AG04450 (cell line): ENCODE results near the gene PRRT2. TPM values are rescaled to one million over a fixed set of nuclear protein-coding genes. Genes with fewer than 3 reads are reported as not detected.

Experiments used
- CTCF ChIA-PET: fragments of 300-600, 350-600 bp; formaldehyde crosslinking; extraction: SDS; loops from one replicate; lab custom pipeline; 2022; ENCODE audit warnings: antibody characterized with exemption, inconsistent platforms; lab: Charles Lee
- POLR2A ChIA-PET: fragments of 350-600 bp; formaldehyde crosslinking; extraction: SDS; loops from one replicate; lab custom pipeline; 2021; ENCODE audit warnings: antibody characterized with exemption, inconsistent platforms; lab: Yijun Ruan, JAX
- DNase-seq: peaks from one replicate; pipeline ENCODE4 v3.0.0-alpha.2; 2011; ENCODE audit warnings: low read depth, low spot score
- H3K27ac ChIP-seq: one replicate; pipeline ENCODE4 v1.5.1; 2012; ENCODE audit warnings: low read depth, low read length, control low read depth
- H3K27me3 ChIP-seq: one replicate; pipeline ENCODE4 v1.6.0; 2012; ENCODE audit warnings: low read length; ENCODE audit not compliant: control insufficient read depth, insufficient read depth
- H3K4me3 ChIP-seq: 2 replicates; pipeline ENCODE4 v1.5.1; 2011; ENCODE audit warnings: mild to moderate bottlenecking, low read depth, low read length, control low read depth
- H3K9me3 ChIP-seq: 2 replicates; pipeline ENCODE4 v1.5.1; 2012; ENCODE audit warnings: low read length; ENCODE audit not compliant: control insufficient read depth, insufficient read depth
- polyA plus RNA-seq: library from polyadenylated mRNA; depleted of rRNA; stranded (reverse); fragments of >200 nt; gene quantifications from 2 replicates; pipeline ENCODE4 v1.2.3, GENCODE V29; 2011
- TF ChIP-seq, protein P1 (sequence below): IDR thresholded peaks from 2 replicates; pipeline ENCODE4 v1.5.1; 2011; ENCODE audit warnings: low read depth, low read length, control low read depth, inconsistent platforms

The PRRT2 gene
- polyA plus RNA-seq, 1 experiment, result 5.7 TPM

DNA sequence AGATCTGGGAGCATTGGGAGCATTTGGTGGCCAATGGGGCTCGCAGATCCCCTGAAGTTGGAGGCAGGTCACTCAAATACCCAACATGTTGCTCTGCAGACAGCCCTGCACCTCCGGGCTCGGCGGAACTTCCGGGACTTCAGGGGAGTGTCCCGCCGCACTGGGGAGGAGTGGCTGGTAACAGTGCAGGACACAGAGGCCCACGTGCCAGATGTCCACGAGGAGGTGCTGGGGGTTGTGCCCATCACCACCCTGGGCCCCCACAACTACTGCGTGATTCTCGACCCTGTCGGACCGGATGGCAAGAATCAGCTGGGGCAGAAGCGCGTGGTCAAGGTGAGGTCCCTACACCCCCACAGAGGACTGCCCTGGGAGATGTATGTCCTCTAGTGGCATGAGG lies 24.6 kb downstream of the PRRT2 start:
- no peak overlapping the region for H3K4me3 ChIP-seq
- TF ChIP-seq, protein P1, sequence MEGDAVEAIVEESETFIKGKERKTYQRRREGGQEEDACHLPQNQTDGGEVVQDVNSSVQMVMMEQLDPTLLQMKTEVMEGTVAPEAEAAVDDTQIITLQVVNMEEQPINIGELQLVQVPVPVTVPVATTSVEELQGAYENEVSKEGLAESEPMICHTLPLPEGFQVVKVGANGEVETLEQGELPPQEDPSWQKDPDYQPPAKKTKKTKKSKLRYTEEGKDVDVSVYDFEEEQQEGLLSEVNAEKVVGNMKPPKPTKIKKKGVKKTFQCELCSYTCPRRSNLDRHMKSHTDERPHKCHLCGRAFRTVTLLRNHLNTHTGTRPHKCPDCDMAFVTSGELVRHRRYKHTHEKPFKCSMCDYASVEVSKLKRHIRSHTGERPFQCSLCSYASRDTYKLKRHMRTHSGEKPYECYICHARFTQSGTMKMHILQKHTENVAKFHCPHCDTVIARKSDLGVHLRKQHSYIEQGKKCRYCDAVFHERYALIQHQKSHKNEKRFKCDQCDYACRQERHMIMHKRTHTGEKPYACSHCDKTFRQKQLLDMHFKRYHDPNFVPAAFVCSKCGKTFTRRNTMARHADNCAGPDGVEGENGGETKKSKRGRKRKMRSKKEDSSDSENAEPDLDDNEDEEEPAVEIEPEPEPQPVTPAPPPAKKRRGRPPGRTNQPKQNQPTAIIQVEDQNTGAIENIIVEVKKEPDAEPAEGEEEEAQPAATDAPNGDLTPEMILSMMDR, result no peak
- DNase-seq, result no peak
- H3K9me3 ChIP-seq, result no peaks in the 10 kb centered on the region; the same call in 1 of the 2 replicates
- H3K27me3 ChIP-seq, result no peaks in the 10 kb centered on the region
- H3K27ac ChIP-seq, result no peak overlapping the region
- POLR2A ChIA-PET, result interaction anchor here (0.6 kb wide), 1 partner anchor 19 kb away, joined by 3 read pairs; no protein-coding TSS in a partner anchor
- CTCF ChIA-PET, result no interaction called here

DNA sequence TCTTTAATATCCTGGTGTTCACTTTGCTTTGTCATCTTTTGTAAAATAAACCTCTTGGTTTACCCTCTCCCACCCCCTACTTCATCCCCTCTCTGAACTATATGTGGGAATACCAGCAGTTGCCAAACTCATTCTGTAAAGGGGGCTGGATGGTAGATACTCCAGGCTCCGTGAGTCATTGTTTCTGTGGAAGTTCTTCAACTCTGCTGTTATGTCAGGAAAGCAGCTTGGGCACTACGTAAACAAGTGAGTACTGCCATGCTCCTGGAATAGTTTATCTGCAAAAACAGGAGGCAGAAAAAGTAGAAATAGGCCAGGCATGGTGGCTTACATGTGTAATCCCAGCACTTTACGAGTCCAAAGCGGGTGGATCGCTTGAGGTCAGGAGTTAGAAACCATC lies 25.8 kb downstream of the PRRT2 start:
- ChIA-PET POLR2A (interaction anchor here (1.4 kb wide), 1 partner anchor 18 kb away, joined by 4 read pairs; the partner anchor contains the start of gene MVP), CTCF (interaction anchor here (2.6 kb wide), 1 partner anchor 11 kb away, joined by 21 read pairs; no protein-coding TSS in a partner anchor)
- TF ChIP-seq, protein P1, result no peak
- no peak overlapping the region for H3K4me3 ChIP-seq
- no peaks in the 10 kb centered on the region for H3K27me3 ChIP-seq
- DNase-seq, result no peak
- no peaks in the 10 kb centered on the region; the same call in 1 of the 2 replicates for H3K9me3 ChIP-seq
- H3K27ac ChIP-seq, result no peak overlapping the region

DNA sequence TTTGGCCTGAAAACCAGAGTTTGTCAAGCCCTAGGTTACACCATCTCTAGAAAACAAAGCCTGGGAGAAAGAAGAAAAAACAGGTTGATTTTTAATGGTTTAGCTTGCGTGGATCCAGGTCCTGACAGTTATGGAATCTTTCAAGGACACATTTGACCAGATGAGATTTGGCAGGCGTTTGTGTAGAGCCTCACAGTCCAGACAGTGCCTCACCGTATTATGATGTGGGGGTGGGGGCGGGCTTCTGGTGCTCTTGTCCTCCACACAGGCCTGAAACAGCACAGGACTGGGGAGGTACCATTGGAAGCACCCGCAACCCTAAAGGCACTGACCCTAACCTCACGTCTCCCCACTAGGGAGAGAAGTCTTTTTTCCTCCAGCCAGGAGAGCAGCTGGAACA lies 27.8 kb downstream of the PRRT2 start:
- ChIA-PET POLR2A (interaction anchor here (0.7 kb wide), 1 partner anchor 578 kb away, joined by 11 read pairs; no protein-coding TSS in a partner anchor), CTCF (interaction anchor here (0.9 to 2.6 kb wide), 2 partner anchors 9 to 19 kb away, joined by 3 to 21 read pairs; no protein-coding TSS in a partner anchor)
- no peaks in the 10 kb centered on the region; the same call in 1 of the 2 replicates for H3K9me3 ChIP-seq
- no peaks in the 10 kb centered on the region for H3K27me3 ChIP-seq
- no peak for DNase-seq
- H3K27ac ChIP-seq, result no peak overlapping the region
- TF ChIP-seq, protein P1, result no peak
- no peak overlapping the region for H3K4me3 ChIP-seq

DNA sequence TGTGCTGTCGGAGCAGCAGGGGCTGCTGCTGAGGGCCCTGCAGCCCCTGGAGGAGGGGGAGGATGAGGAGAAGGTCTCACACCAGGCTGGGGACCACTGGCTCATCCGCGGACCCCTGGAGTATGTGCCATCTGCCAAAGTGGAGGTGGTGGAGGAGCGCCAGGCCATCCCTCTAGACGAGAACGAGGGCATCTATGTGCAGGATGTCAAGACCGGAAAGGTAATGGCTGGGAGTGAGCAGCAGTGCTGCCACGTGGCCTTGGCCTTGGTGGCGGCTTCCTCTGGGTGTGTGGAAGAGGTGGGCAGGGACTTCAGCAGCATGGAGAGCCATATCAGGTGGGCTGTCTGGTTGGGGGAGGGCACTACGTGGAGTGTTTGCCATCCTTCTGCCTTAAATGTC lies 28.2 kb downstream of the PRRT2 start:
- DNase-seq, result no peak
- no peaks in the 10 kb centered on the region; the same call in 1 of the 2 replicates for H3K9me3 ChIP-seq
- POLR2A ChIA-PET, result interaction anchor here (0.7 kb wide), 1 partner anchor 577 kb away, joined by 11 read pairs; no protein-coding TSS in a partner anchor
- CTCF ChIA-PET, result interaction anchor here (2.6 kb wide), 1 partner anchor 8 kb away, joined by 21 read pairs; no protein-coding TSS in a partner anchor
- TF ChIP-seq, protein P1, result no peak
- H3K4me3 ChIP-seq, result no peak overlapping the region
- H3K27ac ChIP-seq, result no peak overlapping the region
- H3K27me3 ChIP-seq, result no peaks in the 10 kb centered on the region

DNA sequence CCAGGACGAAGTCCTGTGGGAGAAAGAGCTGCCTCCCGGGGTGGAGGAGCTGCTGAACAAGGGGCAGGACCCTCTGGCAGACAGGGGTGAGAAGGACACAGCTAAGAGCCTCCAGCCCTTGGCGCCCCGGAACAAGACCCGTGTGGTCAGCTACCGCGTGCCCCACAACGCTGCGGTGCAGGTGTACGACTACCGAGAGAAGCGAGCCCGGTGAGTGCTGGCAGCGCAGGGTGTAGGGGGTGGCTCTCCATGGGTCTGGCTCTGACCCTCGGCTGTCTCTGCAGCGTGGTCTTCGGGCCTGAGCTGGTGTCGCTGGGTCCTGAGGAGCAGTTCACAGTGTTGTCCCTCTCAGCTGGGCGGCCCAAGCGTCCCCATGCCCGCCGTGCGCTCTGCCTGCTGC lies 29.6 kb downstream of the PRRT2 start:
- CTCF ChIA-PET, result no interaction called here

More for the DNA sequence above, 29.6 kb downstream of the PRRT2 start:
- H3K27me3 ChIP-seq, result no peaks in the 10 kb centered on the region
- H3K9me3 ChIP-seq, result no peaks in the 10 kb centered on the region; the same call in 1 of the 2 replicates
- no peak overlapping the region for H3K27ac ChIP-seq
- TF ChIP-seq, protein P1, result no peak
- no peak for DNase-seq
- H3K4me3 ChIP-seq, result no peak overlapping the region
- POLR2A ChIA-PET, result interaction anchor here (1.0 kb wide), 1 partner anchor 11 kb away, joined by 4 read pairs; no protein-coding TSS in a partner anchor
